ENCODE results near the gene TRAPPC14. TPM values are rescaled to one million over a fixed set of nuclear protein-coding genes. Genes with fewer than 3 reads are reported as not detected.

Gene TRAPPC14
- total and polyA plus RNA-seq, 2 of the 8 experiments (the other 6 are each of a cell fraction or from before 2014, with no cell fraction given): 11.9 to 22.1 TPM

DNA sequence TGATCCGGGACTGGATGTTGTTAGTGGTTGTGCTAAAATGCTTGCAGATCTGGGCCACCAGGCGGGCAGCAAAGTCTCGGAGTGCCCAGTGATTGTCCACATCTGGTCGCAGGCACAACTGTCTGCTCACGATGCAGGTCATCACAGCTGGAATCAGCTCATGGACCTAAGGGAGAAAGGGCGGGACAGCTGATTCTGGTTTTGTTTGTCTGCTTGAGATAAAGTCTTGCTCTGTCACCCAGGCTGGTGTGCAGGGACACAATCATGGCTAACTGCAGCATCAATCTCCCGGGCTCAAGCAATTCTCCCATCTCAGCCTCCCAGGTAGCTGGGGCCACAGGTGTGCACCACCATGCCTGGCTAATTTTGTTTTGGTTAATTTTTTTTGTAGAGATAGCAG lies 47.4 kb downstream of the TRAPPC14 start (continued):
- TF ChIP-seq EGR1 (IDR thresholded peaks at IDR 0.05; ENCODE audit: borderline replicate concordance, low read depth, low read length) (no peak), CEBPB (IDR thresholded peaks at IDR 0.05; ENCODE audit: low read depth, low read length) (no peak)

All from H1 (cell line).